ENCODE results near the gene NRXN3. TPM values are rescaled to one million over a fixed set of nuclear protein-coding genes. Genes with fewer than 3 reads are reported as not detected.

The NRXN3 gene
- total and polyA plus RNA-seq, 8 donors = 0.53 to 2.5 (median 1.5) TPM

- DNase-seq = no peak
- TF ChIP-seq, protein P1, sequence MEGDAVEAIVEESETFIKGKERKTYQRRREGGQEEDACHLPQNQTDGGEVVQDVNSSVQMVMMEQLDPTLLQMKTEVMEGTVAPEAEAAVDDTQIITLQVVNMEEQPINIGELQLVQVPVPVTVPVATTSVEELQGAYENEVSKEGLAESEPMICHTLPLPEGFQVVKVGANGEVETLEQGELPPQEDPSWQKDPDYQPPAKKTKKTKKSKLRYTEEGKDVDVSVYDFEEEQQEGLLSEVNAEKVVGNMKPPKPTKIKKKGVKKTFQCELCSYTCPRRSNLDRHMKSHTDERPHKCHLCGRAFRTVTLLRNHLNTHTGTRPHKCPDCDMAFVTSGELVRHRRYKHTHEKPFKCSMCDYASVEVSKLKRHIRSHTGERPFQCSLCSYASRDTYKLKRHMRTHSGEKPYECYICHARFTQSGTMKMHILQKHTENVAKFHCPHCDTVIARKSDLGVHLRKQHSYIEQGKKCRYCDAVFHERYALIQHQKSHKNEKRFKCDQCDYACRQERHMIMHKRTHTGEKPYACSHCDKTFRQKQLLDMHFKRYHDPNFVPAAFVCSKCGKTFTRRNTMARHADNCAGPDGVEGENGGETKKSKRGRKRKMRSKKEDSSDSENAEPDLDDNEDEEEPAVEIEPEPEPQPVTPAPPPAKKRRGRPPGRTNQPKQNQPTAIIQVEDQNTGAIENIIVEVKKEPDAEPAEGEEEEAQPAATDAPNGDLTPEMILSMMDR (IDR thresholded peaks at IDR 0.05) = no peak
- H3K9me3 ChIP-seq = no peaks in the 10 kb centered on the region
- H3K27me3 ChIP-seq = no peaks in the 10 kb centered on the region
- no peak overlapping the region for H3K27ac ChIP-seq
- no peaks in the 10 kb centered on the region for H3K36me3 ChIP-seq
- H3K4me3 ChIP-seq = no peak overlapping the region
- H3K4me1 ChIP-seq = no peaks in the 10 kb centered on the region
- FAIRE-seq = no peak
- WGBS, 2 donors = 91 to 92% methylated on average over 4 of the region's 4 CpGs
- no peak for ATAC-seq
- intact Hi-C loops (cut with DNase I) = no loop called here
Observed at GRCh38 chr14:79551523-79551922, 1381.3 kb downstream of the NRXN3 start.

GRCh38 chr14:79552778-79553177 lies 1382.6 kb downstream of the NRXN3 start:
- WGBS, 2 donors = 91 to 96% methylated on average over 1 of the region's 1 CpG
- no peaks in the 10 kb centered on the region for H3K27me3 ChIP-seq
- H3K4me3 ChIP-seq = no peak overlapping the region
- H3K4me1 ChIP-seq = no peaks in the 10 kb centered on the region
- intact Hi-C loops (cut with DNase I) = no loop called here
- no peaks in the 10 kb centered on the region for H3K36me3 ChIP-seq
- DNase-seq (no peak), FAIRE-seq (no peak), ATAC-seq (no peak)
- no peak overlapping the region for H3K27ac ChIP-seq
- H3K9me3 ChIP-seq = no peaks in the 10 kb centered on the region
- TF ChIP-seq, protein P1 (IDR thresholded peaks at IDR 0.05) = no peak

GRCh38 chr14:79554816-79555215 lies 1384.6 kb downstream of the NRXN3 start:
- WGBS, 2 donors = 89 to 94% methylated on average over 3 of the region's 3 CpGs
- intact Hi-C loops (cut with DNase I) = no loop called here
- Histone ChIP-seq H3K27ac (no peak overlapping the region), H3K4me3 (no peak overlapping the region), H3K4me1 (no peaks in the 10 kb centered on the region), H3K9me3 (no peaks in the 10 kb centered on the region), H3K36me3 (no peaks in the 10 kb centered on the region), H3K27me3 (no peaks in the 10 kb centered on the region)
- TF ChIP-seq, protein P1 (IDR thresholded peaks at IDR 0.05) = no peak
- DNase-seq = no peak
- no peak for ATAC-seq
- no peak for FAIRE-seq

GRCh38 chr14:79555429-79555828 lies 1385.3 kb downstream of the NRXN3 start:
- intact Hi-C loops (cut with DNase I) = no loop called here
- no peak for FAIRE-seq

DNA sequence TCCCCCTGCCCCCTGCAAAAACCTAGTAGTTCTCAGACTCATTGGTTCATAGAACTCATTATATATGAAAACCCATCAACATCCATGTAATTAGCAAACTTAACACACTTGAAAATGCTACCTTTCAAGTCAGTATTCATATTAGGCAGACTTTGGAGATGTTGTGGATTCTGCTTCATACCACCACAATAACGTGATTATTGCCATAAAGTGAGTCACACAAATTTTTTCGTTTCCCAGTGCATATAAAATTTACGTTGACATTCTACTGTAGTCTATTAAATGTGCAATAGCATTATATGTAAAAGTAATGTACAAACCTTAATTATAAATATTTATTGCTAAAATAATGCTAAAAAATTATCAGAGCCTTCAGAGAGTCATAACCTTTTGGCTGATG lies 1387.1 kb downstream of the NRXN3 start:
- DNase-seq = no peak
- no peaks in the 10 kb centered on the region for H3K9me3 ChIP-seq
- intact Hi-C loops (cut with DNase I) = no loop called here
- H3K4me3 ChIP-seq = no peak overlapping the region
- H3K36me3 ChIP-seq = no peaks in the 10 kb centered on the region
- H3K27me3 ChIP-seq = no peaks in the 10 kb centered on the region
- H3K27ac ChIP-seq = no peak overlapping the region
- WGBS, 2 donors = 72 to 90% methylated on average over 3 of the region's 3 CpGs
- no peak for FAIRE-seq
- no peak for ATAC-seq
- TF ChIP-seq, protein P1 (IDR thresholded peaks at IDR 0.05) = no peak
- H3K4me1 ChIP-seq = no peaks in the 10 kb centered on the region

More at GRCh38 chr14:79555429-79555828, 1385.3 kb downstream of the NRXN3 start:
- H3K4me1 ChIP-seq = no peaks in the 10 kb centered on the region
- H3K9me3 ChIP-seq = no peaks in the 10 kb centered on the region
- DNase-seq (no peak), ATAC-seq (no peak)
- H3K27me3 ChIP-seq = no peaks in the 10 kb centered on the region
- WGBS, 2 donors = 63 to 66% methylated on average over 4 of the region's 4 CpGs
- TF ChIP-seq, protein P1 (IDR thresholded peaks at IDR 0.05) = no peak
- H3K27ac ChIP-seq = no peak overlapping the region
- H3K36me3 ChIP-seq = no peaks in the 10 kb centered on the region
- H3K4me3 ChIP-seq = no peak overlapping the region

Data from pancreas (tissue), 10 donors.